Activated CD8-positive, alpha-beta memory T cell treated with anti-CD3 and anti-CD28 coated beads, Interleukin-2, amount 50 U/mL, for 1 hour (primary cell): ENCODE data around the gene PIP4P1.

Experiments used
- DNase-seq: peaks from one replicate; pipeline ENCODE4 v3.0.0-alpha.2; 2020; ENCODE audit errors: extremely low read depth

The PIP4P1 gene

DNA sequence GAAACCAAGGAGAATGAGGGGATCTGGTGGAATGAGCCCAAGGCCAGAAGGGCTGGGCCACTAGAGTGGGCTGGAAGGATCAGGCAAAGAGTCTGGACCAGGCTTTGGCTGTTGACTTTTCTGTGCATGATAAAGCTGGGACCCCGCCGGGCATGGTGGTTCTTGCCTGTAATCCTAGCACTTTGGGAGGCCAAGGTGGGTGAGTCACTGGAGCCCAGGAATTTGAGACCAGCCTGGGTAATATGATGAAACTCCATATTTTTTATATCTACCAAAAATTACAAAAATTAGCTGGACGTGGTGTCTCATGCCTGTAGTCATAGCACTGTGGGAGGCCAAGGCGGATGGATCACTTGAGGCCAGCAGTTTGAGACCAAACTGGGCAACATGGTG lies 24.9 kb downstream of the PIP4P1 start:
- no peak for DNase-seq

DNA sequence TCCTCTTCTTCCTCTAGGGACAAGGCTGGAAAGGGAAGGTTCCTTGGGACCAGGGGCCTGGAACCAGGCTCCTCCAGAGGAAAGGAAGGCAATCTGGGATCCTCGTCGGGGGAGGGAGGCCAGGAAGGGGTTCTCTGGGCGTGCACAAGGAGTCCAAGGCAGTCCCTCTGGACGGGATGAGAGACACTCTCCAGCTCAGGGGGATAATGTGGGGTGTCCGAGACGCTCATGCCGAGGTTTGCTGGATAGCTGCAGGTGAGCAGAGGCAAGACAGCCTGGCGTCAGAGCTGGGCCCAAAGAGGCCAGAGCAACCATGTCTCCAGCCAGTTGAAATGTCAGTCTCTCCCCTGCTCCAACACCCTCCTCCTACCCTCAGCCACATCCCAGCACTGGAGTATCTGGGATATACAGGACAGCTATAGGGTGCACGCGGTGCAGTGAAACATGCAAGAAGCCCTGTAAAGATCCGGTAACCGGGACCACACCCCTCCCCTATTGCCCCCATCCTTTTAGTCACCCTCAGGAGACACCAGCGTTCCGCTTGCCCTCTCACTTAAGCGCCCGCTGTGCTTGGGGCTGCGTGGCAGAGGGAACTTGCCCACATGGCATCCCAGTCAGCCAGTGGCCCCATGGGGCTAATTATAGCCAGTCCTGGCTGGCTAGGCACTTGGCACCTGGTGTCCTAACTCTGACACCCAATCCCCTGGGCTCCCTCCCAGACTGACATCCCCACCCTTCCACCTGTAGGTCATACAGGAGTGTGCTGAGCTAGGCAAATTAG lies 25.5 kb downstream of the PIP4P1 start, which contains the start of gene KLHL33:
KLHL33 (minus strand) TSS at position 585 of the 781 bp plus-strand sequence; CDS start at position 230, 355 bp downstream.
- DNase-seq = no peak

DNA sequence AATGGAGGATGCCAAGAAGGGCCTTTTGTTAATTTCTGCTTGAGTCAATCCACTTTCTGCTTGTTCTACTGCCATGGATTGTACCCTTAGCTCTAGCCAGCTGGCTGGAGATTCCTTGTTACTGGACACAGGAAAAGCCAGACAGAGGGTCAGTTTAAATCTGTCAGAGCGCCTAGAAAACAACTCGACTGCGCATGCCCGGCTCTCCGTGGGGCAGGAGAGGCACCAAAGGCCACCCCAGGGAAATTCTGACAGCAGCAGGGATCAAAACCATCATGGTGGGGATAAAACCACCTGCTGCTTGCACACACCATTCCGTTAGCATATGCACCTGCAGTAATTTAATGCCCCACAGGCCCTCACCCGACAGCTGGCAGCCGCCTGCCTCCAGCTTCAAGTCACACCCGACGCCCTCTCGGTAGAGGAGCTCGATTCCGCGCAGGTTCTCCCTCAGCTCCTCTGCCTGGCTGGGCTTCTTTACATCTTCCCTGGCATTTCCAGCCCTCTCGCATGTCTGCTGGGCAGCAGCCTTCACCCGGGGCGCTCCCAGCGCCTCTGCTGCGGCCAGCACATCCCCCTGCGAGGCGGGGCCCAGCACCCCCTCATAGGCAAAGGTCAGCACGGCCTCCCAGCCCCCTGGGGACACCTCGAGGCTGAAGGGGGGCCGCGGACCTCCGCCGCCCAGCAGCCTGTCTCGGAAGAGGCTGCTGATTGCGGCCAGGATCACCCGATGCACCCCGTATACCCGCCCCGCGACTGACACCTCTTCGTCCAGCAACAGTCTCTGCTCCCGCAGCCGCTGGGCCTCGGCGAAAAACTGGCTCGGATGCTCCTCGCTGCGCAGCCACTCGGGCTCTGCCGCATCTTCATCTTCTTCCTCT lies 26.3 kb downstream of the PIP4P1 start:
- DNase-seq = no peak

DNA sequence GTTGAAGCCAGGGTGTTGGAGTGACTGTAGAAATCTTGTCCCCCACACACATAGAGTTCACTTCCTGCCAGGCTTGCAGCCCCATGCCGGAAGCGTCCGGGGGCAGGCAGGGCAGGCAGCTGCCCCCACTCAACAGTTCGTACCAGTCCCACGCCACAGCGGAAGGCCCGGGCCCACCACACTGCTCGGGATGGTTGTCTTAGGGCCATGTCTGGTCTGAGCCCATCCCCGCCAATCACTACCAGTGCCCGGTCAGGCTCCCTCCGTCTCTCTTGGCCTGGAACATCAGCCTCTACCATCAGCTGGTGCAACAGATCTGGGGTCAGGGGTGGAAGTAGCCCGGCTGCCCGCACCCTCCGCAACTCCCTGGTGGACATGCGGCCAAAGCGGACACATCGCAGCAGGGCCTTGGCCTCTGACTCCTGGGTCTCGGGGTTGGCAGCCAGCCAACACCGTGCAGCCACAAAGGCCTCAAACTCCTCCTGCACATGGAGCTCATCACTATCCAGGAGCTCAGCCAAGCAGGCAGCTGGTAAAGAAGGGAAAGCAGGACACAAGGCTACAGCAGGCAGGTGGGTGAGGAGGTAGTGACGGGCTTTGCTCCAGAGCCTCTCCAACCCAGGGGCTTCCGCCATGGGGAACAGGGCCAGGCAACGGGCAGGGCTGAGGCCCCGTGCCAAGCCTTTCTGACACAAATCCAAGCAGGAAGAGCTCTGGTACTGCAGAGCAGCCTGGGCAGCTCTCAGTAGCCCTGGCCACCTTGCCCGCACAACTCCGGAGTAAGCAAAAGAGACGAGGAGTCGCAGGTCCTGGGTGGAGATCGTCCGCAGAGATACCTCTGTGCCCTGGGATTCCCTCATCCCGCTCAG lies 31.2 kb downstream of the PIP4P1 start:
- DNase-seq = no peak

DNA sequence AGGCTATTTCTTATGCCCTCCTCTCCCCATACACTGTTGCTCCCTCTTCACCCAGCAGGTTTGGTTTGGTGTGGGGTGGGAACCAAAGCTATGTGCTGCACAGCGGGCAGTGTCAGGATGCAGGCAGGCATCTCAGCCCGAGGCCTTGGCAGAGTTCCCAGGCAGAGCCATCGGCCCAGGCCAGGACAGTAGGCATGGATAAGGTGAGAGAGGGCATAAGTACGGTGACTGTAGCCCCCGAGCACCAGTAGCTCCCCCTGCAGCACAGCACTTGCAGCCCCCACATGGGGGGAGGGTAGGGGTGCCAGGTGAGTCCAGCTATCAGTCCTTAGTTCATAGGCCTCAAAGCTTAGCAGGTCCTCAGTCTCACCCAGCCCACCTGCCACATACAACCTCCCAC lies 32.4 kb downstream of the PIP4P1 start:
- DNase-seq = no peak

DNA sequence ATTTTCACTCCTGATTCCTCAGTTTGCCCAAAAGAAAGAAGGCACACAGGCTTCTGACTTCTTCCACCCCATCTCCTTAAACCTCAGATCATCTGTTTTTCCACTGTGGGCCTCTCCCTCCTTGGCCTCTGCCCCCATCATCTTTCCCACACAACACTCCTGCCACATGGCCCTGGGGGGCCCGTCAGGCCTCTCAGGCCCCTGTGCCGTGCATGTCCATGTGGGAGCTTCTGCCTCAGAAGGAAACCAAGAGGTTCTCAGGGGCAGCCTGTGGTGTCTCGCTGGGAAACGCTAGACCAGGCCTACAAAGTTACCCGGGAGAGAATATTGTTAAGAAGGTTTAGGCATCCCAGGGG lies 33.2 kb downstream of the PIP4P1 start:
- no peak for DNase-seq

DNA sequence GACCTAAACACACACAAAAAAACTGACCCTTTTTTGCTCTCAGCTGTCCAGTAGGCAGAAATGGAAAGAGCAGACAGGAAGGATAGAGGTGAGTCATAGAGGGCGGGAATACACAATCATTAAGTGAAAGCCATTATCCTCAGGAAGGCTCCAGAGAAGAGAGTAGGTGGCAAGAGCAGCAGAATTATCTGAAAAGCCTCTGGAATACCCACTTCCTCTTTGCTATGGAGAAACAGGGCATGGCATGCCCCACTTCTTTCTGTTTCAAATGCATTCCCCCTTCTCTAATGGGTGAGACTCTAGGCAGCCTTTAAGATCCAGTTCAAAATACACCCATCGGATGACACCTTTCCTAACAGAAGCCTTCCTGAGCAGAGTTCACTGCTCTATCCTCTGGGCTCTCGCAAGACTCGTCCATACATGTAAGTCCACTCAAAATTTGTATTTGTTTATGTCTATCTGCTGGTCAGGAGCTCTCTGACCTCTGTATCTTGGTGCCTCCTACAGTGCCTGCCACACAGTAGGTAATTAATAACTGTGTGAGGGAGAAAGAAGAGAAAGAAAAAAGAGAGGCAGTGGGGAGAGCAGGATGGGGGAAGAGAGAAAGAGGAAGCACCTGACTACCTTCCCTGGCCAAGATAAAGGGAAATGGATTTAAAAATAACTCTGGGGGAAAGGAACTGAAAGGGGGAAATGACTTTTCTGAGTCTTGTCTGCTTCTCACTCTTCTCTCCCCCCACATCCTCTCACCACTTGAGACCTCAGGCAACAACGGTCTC lies 33.8 kb downstream of the PIP4P1 start:
- no peak for DNase-seq

DNA sequence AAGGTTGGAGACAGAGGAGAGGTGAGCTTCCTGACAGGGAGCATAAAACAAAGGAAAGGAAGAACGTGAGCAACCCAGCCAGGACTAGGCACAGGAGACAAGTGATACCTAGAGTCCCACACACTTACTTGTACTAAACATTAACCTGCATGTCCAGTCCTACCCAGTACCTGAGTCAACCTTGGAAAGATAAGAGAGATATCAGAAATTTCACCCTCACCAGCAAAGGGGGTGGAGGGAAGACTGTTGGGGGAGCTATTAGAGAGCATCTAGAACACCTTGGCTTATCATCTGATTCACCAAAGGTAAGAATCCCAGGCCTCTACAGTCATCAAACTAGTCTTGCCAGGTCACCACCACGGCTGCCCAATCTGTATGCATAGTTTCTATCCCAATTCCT lies 36.4 kb downstream of the PIP4P1 start:
- no peak for DNase-seq

DNA sequence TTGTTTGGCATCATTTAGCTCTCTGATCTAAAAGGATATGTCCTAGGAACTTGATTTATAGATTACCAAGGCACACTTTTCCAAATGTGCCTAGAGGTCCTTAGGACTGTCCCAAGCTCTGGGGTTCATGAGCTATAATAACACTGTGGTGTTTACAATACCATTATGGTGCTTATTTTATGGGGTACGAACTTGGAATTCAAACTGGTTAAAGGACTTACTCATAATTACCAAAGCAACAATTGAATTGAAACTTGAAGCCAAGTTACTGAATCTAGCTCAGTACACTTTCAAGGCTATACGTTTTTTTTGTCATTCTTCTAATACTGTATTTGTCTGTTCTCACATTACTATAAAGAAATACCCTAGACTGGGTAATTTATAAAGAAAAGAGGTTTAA lies 38.3 kb downstream of the PIP4P1 start:
- no peak for DNase-seq

DNA sequence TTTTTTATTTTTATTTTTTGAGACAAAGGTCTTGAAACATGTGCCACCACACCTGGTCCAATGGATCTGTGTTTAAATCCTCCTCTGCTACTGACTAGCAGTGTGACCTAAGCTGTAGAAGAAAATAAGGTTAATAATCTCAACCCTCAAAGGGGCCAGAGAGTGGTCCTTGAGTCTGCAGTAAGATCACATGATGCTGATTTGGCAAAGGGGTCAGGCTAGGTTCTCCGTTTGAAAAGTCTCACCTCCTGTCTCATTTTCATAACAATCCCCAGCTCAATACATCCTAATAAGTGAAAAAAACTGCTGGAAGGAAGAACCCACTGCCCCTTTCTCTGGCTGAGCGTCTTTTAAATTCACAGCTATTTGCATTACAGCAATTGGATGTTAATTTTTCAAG lies 40.0 kb downstream of the PIP4P1 start:
- no peak for DNase-seq

DNA sequence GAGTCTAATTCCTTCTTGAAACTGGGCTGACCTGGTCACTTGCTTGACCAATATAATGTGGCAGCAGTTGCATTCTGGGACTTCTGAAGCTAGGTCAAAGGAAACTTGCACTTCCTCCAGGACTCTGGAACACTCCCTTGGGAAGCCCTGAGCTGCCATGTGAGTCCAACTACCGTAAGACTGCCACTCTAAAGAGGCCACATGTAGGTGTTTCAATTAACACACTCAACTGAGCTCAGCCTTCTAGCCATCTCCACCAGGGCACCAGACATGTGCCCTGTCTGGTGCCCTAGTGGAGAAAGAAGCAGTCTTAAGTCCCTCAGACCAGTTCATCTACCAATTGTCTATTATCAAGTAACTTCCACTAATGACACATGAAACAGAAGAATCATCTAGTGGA lies 41.8 kb downstream of the PIP4P1 start:
- DNase-seq = no peak

DNA sequence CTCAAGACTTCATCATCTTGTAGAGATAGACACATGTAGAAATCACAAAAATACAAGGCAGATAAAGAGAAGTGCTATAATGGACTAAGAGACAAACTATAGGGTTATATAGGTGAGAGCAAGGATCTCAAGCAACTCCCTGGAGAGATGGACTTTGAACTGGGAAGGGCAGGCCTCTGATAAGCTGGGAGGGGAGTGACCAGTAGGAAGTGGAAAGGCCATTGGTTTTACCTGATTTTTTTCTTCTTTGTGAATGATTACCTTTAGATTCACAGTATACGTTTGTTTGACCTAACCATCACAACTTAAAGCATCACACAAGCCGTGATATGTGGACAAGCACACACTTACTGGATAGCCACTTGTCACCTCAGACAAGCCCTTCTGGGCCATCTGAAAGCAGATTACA lies 42.7 kb downstream of the PIP4P1 start:
- no peak for DNase-seq

DNA sequence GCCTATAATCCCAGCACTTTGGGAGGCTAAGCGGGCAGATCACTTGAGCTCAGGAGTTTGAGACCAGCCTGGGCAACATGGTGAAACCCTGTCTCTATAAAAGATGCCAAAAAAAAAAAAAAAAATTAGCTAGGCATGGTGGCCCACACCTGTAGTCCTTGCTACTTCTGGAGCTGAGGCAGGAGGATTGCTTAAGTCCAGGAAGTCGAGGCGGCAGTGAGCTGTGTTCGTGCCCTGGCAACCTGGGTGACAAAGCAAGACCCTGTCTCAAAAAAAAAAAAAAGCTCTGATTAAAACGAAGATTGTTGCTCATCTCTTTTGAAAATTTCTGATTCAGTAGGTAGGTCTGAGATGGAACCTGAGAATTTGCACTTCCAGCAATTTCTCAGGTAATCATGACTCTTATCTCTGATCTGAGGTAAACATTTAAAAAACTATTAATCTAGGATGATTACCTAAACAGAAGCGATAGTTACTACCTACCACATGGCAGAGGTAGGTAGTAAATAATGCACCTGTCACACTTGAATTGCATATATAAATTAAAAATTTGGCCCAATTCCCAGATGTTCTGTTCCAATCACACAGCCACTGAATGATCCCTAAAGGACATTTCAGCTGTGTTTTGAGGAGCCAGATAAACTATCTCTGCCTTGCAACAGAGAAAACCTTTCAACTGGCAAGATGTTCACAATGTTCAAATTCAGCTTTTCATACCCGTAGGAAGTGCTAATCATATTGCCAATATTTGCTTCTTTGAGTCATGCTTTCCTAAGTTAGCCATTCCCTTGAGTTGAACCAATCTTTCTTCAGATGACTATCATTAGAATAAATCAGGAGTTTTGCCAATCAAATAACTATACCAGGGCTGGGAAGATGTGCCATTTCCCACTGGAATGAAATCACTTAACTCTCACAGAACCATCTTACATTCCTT lies 43.7 kb downstream of the PIP4P1 start:
- DNase-seq = no peak

DNA sequence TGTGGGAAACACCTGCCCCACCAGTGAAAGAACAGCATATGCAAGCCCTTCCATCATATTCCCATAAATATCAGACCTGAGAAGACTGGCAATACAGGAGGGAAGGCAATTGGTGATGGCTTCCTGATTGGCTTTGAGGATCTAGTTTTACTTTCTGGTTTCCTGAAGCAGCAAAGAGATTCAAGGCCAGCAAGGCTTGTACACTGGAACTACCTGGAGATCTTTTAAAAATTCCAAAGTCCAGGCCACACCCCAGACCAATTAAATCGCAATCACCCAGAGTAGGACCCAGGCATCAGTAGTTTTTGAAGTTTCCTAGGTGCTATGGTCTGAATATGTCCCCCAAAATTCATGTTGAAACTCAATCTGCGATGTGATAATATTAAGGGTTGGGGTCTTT lies 45.0 kb downstream of the PIP4P1 start:
- DNase-seq = no peak

DNA sequence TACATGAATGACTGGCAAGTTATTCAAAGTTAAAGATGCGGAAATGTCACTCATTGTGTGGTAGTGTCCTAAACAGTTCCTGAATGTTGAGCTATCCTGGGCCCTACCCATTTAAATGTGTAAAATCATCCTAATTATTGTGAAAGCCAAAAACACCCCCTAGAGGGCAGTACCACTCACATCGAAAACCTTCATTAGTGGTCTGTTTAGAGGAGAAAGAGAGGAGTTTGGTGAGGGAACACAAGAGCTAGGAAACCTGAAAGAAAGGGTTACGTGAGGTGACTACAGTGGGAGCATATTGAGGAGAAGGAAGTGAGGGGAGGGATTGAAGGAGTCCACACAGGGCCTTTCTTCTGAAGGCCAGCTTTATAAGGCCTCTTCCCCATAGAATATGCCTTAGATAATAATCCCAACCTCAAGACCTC lies 45.4 kb downstream of the PIP4P1 start:
- no peak for DNase-seq

DNA sequence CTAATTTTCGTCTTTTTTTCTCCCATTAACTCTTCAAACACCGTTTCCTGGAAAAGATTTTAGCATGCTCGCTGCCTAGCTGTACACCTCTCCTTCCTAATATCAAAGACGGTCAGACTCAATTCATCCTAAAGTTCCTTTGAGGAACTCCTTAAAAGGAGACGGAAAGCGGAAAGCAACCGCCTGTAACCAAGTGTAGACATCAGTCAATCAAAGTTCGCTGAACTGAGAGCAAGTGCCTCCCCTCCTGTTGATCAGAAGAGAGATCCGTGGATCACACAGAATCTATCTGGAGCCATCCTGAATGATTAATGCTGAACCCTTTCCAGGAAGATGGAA lies 47.5 kb downstream of the PIP4P1 start:
- no peak for DNase-seq

DNA sequence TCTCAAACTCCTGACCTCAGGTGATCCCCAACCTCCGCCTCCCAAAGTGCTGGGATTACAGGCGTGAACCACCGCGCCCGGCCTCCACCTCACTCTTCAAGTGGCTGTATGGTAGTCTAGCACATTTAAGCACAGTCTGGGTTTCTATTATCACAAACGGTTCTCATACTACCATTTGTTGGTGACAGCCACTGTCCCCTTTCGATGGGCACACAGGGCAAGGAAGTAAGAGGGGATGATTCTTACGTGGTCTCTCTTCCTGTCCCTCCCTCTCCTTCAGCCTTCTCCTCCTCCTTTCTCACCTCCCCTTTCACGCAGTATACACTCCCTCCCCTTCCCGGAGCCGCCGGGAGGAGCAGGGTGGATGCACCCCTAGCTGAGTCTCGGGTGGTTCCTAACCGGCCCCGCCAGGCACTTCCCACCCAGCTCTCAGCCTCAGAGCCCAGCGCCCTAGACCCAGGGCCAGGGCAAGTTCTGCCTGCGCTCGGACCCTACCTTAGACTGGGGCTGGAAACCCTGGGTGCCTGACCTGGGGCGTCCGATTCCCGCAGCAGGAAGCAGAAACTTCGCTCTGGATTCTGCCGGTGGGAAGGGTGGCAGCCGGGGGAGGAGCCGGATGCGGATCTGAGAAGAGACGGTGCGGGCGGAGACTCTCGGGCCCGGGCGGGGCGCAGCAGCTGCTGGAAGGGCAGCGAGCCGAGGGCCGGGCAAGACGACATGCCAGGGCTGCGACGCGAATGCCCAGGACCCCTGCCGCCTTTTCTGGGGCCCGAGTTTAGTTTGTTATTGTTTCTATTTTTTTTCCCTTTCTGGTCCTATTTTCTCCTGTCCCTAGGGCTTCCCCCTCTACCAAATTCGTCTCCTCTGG lies 48.1 kb downstream of the PIP4P1 start, which contains the start of gene TEP1:
TEP1 (minus strand) TSS at position 626 of the 868 bp plus-strand sequence. CDS start 5,062 bp downstream, outside the sequence.
- DNase-seq = no peak

DNA sequence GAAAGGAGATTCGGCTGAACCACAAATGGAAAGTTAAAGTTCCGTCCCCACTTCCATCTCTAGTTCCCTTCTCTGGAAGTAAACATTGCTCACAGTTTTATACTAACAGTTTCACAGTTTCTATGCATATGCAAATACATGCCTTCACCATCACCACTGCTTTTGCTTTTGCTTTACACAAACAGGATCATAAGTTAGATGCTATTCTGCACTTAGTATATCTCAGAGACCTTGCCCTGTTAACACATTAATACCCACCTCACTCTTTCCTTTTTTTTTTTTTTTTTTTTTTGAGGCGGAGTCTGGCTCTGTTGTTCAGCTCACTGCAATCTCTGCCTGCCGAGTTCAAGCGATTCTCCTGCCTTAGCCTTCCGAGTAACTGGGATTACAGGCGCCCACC lies 48.8 kb downstream of the PIP4P1 start:
- DNase-seq = no peak

DNA sequence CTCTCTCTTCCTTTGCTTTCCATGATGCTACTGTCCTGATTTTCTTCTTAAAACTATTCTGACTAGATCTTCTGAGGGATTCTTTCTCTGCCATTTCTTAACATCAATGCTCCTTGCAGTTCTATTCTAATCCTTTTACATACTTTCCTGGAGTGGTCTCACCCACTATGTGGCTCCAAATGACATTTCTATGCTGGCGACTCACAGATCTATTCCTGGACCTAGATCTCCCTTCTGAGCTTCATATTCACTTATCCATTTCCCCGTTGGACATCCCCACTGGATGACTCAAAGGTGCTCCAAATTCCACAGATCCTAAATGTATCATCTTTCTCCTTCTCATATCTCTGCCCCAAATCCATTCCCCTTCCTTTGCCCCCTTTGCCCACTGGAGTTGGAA lies 52.0 kb downstream of the PIP4P1 start:
- no peak for DNase-seq
